Measurements from ENCODE around the gene ZBTB47. TPM values are rescaled to one million over a fixed set of nuclear protein-coding genes. Genes with fewer than 3 reads are reported as not detected.

ZBTB47 gene
- total and polyA plus RNA-seq, 12 donors = 52.2 to 145 (median 106) TPM

GRCh38 chr3:42712688-42713372 lies 59.3 kb downstream of the ZBTB47 start:
- TF ChIP-seq, protein P1, sequence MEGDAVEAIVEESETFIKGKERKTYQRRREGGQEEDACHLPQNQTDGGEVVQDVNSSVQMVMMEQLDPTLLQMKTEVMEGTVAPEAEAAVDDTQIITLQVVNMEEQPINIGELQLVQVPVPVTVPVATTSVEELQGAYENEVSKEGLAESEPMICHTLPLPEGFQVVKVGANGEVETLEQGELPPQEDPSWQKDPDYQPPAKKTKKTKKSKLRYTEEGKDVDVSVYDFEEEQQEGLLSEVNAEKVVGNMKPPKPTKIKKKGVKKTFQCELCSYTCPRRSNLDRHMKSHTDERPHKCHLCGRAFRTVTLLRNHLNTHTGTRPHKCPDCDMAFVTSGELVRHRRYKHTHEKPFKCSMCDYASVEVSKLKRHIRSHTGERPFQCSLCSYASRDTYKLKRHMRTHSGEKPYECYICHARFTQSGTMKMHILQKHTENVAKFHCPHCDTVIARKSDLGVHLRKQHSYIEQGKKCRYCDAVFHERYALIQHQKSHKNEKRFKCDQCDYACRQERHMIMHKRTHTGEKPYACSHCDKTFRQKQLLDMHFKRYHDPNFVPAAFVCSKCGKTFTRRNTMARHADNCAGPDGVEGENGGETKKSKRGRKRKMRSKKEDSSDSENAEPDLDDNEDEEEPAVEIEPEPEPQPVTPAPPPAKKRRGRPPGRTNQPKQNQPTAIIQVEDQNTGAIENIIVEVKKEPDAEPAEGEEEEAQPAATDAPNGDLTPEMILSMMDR (IDR thresholded peaks at IDR 0.05) = no peak
- H3K27me3 ChIP-seq = no peaks in the 10 kb centered on the region
- ATAC-seq (peak in 1 of 8 donors; percentile 16), DNase-seq (no peak)
- WGBS, 2 donors = 76 to 77% methylated on average over 5 of the region's 5 CpGs
- H3K4me3 ChIP-seq = no peak overlapping the region
- intact Hi-C loops (cut with DNase I) = no loop called here
- H3K27ac ChIP-seq = no peak overlapping the region
- no peaks in the 10 kb centered on the region for H3K4me1 ChIP-seq
- no peaks in the 10 kb centered on the region for H3K36me3 ChIP-seq
- no peaks in the 10 kb centered on the region for H3K9me3 ChIP-seq

DNA sequence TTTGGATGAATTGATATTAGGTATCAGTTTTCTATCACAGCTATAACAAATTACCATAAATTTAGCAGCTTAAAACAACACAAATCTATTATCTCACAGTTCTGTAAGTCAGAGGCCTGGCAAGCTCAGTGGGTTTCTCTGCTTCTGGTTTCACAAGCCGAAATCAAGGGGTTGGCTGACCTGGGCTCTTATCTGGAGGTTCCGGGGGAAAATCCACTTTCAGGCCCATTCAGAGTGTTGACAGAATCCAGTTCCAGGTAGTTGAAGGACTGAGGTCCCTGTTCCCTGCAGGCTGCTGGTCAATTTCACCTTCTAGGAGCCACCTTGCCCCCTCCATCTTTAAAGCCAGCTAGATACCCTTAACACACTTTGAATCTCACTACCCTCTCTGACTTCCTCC lies 60.2 kb downstream of the ZBTB47 start:
- TF ChIP-seq, protein P1 (IDR thresholded peaks at IDR 0.05) = no peak
- intact Hi-C loops (cut with DNase I) = no loop called here
- Histone ChIP-seq H3K9me3 (no peaks in the 10 kb centered on the region), H3K4me1 (no peaks in the 10 kb centered on the region), H3K27me3 (no peaks in the 10 kb centered on the region), H3K4me3 (no peak overlapping the region), H3K27ac (no peak overlapping the region), H3K36me3 (no peaks in the 10 kb centered on the region)
- DNase-seq (no peak), ATAC-seq (no peak)
- WGBS, 2 donors = 35 to 59% methylated on average over 2 of the region's 2 CpGs

DNA sequence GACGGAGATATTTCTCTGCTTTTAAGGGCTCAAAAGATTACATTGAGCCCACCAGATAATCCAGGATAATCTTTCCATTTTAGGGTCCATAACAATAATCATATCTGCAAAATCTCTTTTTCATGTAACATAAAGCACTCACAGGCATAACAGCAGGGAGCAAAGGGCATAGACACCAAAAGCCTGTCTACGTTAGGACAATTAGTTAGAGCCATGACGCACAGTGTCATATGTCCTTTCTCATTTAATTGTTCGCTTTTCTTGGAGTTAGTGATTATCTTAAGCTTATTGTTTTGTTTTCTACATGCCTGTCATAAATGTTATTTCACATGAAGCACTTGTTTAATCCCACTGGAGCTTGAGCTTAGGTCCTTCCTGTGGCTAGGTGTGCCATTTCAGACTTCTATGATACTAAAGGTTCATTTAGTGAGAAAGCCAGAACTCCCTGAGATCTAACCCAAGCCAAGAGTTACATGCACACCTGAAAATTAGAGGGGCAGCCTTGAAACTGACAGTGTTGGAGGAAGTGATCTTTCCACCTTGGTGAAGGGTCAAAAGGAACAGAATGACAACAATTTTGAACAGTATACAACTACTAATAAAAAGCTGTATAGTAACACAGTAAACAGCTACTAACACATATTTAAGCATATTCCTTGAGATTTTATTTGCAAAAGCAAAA lies 60.8 kb downstream of the ZBTB47 start:
- H3K27ac ChIP-seq = no peak overlapping the region
- peaks cover 0 to under 1% (median 0%) of the 10 kb centered on the region in 9 donors for H3K4me1 ChIP-seq
- intact Hi-C loops (cut with DNase I) = no loop called here
- ATAC-seq (no peak), DNase-seq (no peak)
- no peaks in the 10 kb centered on the region for H3K36me3 ChIP-seq
- no peaks in the 10 kb centered on the region for H3K9me3 ChIP-seq
- H3K27me3 ChIP-seq = no peaks in the 10 kb centered on the region
- no peak overlapping the region for H3K4me3 ChIP-seq
- WGBS, 2 donors = 76 to 77% methylated on average over 4 of the region's 4 CpGs
- TF ChIP-seq, protein P1 (IDR thresholded peaks at IDR 0.05) = no peak

Other genes with a start within 250 kb of the ZBTB47 start
- gene LYZL4, start 243.1 kb upstream of the ZBTB47 start, total RNA-seq = not detected
- gene LYZL4, start 243.1 kb upstream of the ZBTB47 start, polyA plus RNA-seq = not detected
- 1 to 10 TPM in 7 of 10 donors, under 1 TPM in 3; 0.76 to 7.3 (median 1.5) TPM for gene VIPR1, start 151.1 kb upstream of the ZBTB47 start, total RNA-seq
- gene VIPR1, start 151.1 kb upstream of the ZBTB47 start, polyA plus RNA-seq = 1 to 10 TPM; 3.9 to 8.3 TPM
- gene SEC22C, start 71.7 kb upstream of the ZBTB47 start, total RNA-seq = 10 to 100 TPM; 23.8 to 32.9 (median 26.4) TPM
- 10 to 100 TPM; 21.1 to 21.2 TPM for gene SEC22C, start 71.7 kb upstream of the ZBTB47 start, polyA plus RNA-seq
- gene SS18L2, start 62.8 kb upstream of the ZBTB47 start, total RNA-seq = 10 to 100 TPM in 7 of 10 donors, 1 to 10 TPM in 3; 9.1 to 15.2 (median 11.3) TPM
- gene SS18L2, start 62.8 kb upstream of the ZBTB47 start, polyA plus RNA-seq = 10 to 100 TPM; 31.9 to 35.3 TPM
- gene NKTR, start 53.0 kb upstream of the ZBTB47 start, total RNA-seq = 10 to 100 TPM; 19.7 to 28.4 (median 21.9) TPM
- gene NKTR, start 53.0 kb upstream of the ZBTB47 start, polyA plus RNA-seq = 10 to 100 TPM; 10.2 to 59.3 TPM
- 1 to 10 TPM in 3 of 10 donors, under 1 TPM in 7; 0.26 to 1.6 (median 0.85) TPM for gene KLHL40, start 31.8 kb downstream of the ZBTB47 start, total RNA-seq
- gene KLHL40, start 31.8 kb downstream of the ZBTB47 start, polyA plus RNA-seq = 1 to 10 TPM in 1 of 2 donors, under 1 TPM in 1; 0.51 to 8.3 TPM
- gene HHATL, start 49.1 kb downstream of the ZBTB47 start, total RNA-seq = 100 to 1,000 TPM; 390 to 998 (median 624) TPM
- gene HHATL, start 49.1 kb downstream of the ZBTB47 start, polyA plus RNA-seq = 1,000 to 10,000 TPM in 1 of 2 donors, 100 to 1,000 TPM in 1; 332 to 2,035 TPM
- gene CCDC13, start 119.6 kb downstream of the ZBTB47 start, total RNA-seq = 1 to 10 TPM in 2 of 10 donors, under 1 TPM in 6, not detected in 2; 0.16 to 1.2 (median 0.62) TPM
- under 1 TPM; 0.44 to 0.52 TPM for gene CCDC13, start 119.6 kb downstream of the ZBTB47 start, polyA plus RNA-seq
- gene HIGD1A, start 150.8 kb downstream of the ZBTB47 start, total RNA-seq = 100 to 1,000 TPM; 276 to 397 (median 331) TPM
- gene HIGD1A, start 150.8 kb downstream of the ZBTB47 start, polyA plus RNA-seq = 100 to 1,000 TPM; 179 to 399 TPM
- gene ACKR2, start 155.7 kb downstream of the ZBTB47 start, total RNA-seq = 1 to 10 TPM in 8 of 10 donors, under 1 TPM in 2; 0.93 to 2.1 (median 1.2) TPM
- gene ACKR2, start 155.7 kb downstream of the ZBTB47 start, polyA plus RNA-seq = under 1 TPM; 0.15 to 0.25 TPM
- gene CYP8B1, start 222.2 kb downstream of the ZBTB47 start, total RNA-seq = not detected
- not detected for gene CYP8B1, start 222.2 kb downstream of the ZBTB47 start, polyA plus RNA-seq